ENCODE results near the gene OPTN.
"Not testable (repeated sequence)": the region's sequence is repeated elsewhere in the genome, so short reads cannot be mapped to it uniquely, and the experiment has no call there.

DNA sequence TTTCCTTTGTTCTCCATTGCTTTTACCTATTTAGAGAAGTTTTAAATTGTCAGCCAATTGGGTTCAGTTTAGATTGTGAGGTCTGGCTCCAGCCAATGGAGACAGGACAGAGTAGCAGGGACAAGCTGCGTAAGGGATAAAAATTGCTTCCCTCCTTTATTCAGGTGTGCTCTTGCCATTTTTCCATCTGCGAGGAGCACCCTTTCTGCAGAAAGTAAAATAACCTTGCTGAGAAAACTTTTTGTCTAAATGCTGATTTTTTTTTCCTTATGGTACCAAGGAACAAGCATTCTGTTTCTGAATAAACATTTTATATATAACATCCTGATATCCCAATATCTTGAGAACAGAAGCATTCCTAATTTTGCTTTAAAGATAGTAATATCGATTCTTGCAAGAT, 16.3 kb upstream of the OPTN start:
- not testable (repeated sequence) for TF ChIP-seq CTCF, EP300 (IDR thresholded peaks at IDR 0.05)

Data from upper lobe of left lung (tissue), 4 donors.